ENCODE measurements around the gene STARD13.

The STARD13 gene

DNA sequence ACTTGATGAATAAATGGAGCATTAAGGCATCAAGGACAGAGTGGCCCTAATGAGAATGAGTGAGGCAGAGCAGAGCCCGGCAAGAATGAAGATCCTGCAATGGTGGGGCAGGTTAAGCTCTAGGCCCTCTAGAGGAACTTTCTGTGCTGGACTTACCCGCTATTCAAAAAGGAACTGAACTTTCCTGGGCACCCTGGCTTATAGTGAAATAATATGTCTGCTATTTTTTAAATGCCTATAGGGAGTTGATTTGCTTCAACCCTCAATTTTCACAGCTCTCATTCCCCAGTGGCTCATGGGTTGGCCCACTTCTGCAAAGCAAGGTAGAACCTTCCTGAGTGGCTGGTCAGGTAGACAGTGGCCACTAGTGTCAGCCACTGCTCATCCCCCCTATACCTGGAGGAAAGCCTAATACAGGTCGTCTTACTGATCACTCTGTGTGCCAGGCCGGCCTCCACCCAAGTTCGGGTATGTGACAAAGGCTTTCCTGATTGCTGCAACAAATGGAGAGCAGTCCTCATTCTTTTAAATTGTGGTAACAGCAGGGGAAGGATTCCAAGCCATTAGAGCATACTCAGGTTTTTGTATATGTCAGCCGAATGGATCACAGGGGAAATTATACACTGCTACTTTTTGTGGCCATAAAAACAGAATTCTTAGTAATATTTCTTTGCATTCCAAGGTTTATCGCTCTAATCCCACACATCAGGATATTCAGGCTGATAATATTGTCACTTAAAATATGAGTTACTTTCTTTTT, 166.4 kb downstream of the STARD13 start:
- Histone ChIP-seq H3K4me1 (ENCODE audit: control insufficient read depth in 1 of 2, insufficient read depth in 2 of 2, low read length in 2 of 2) (peaks cover 2 to 32% of the 10 kb centered on the region in 2 donors), H3K36me3 (ENCODE audit: control insufficient read depth in 1 of 2, insufficient read depth in 2 of 2, low read length in 2 of 2) (peaks cover 34 to 40% of the 10 kb centered on the region in 2 donors), H3K27ac (ENCODE audit: low read length) (no peak overlapping the region), H3K4me3 (ENCODE audit: low read depth in 1 of 2, low read length in 2 of 2) (no peak overlapping the region), H3K27me3 (ENCODE audit: low read depth, low read length) (no peaks in the 10 kb centered on the region), H3K9me3 (ENCODE audit: control insufficient read depth in 1 of 2, low read length in 2 of 2) (no peaks in the 10 kb centered on the region)

DNA sequence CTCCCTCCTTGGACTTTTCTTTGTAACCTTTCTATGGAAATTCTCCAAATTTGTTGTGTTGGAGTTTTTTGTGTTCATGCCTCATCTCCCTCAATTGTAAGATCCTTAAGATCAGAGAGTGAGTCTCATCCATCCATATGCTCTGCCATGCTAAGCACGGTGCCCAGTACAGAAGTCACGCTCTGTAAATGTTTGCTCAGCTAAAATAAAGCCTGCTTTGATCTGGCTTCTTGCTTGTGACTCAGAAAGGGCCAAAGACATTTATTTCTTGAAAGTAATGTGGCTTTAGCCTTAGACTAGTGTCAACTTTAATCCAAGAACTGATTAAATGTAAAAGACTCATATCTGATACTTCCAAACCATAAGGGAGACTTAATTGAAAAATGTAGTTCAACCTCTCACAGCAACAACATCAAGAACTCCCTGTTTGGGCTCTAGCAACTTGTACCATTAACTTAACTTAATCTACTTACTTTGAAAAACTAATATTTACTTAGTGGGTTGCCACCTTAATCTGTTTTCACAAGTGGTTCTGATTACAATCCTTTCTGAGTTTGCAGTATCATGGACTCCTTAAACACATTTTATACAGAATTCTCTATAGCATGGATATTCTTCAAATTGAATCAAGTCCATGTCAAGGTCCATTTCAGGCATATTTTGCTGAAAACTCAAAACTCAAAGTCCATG, 169.1 kb downstream of the STARD13 start:
- no peaks in the 10 kb centered on the region for H3K9me3 ChIP-seq (ENCODE audit: control insufficient read depth in 1 of 2, low read length in 2 of 2)
- no peaks in the 10 kb centered on the region for H3K27me3 ChIP-seq (ENCODE audit: low read depth, low read length)
- no peak overlapping the region for H3K4me3 ChIP-seq (ENCODE audit: low read depth in 1 of 2, low read length in 2 of 2)
- H3K27ac ChIP-seq (ENCODE audit: low read length) = no peak overlapping the region
- peaks cover 10 to 43% of the 10 kb centered on the region in 2 donors for H3K4me1 ChIP-seq (ENCODE audit: control insufficient read depth in 1 of 2, insufficient read depth in 2 of 2, low read length in 2 of 2)
- H3K36me3 ChIP-seq (ENCODE audit: control insufficient read depth in 1 of 2, insufficient read depth in 2 of 2, low read length in 2 of 2) = peaks cover 41 to 57% of the 10 kb centered on the region in 2 donors

DNA sequence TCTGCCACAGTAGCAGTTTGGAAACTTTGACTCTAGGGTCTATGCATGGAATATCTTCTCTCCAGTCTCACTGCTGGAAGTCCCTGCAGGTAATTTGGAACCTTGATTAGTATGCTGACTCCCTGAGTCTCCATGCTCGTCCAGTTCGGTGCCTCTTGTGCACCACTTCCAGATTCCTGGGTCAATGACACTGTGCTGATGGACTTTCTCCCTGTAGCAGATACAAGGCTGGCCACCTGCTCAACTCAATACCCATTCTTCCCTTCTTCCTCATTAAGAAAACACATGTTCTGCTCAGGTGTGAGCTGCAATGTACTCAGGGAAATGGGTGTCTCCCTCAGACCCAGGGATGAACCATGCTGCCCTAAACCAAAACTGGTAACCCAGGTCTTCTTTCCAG, 170.3 kb downstream of the STARD13 start:
- Histone ChIP-seq H3K36me3 (ENCODE audit: control insufficient read depth in 1 of 2, insufficient read depth in 2 of 2, low read length in 2 of 2) (peaks cover 48 to 57% of the 10 kb centered on the region in 2 donors), H3K27me3 (ENCODE audit: low read depth, low read length) (no peaks in the 10 kb centered on the region), H3K4me3 (ENCODE audit: low read depth in 1 of 2, low read length in 2 of 2) (no peak overlapping the region), H3K27ac (ENCODE audit: low read length) (no peak overlapping the region), H3K4me1 (ENCODE audit: control insufficient read depth in 1 of 2, insufficient read depth in 2 of 2, low read length in 2 of 2) (peaks cover 13 to 54% of the 10 kb centered on the region in 2 donors), H3K9me3 (ENCODE audit: control insufficient read depth in 1 of 2, low read length in 2 of 2) (no peaks in the 10 kb centered on the region)

DNA sequence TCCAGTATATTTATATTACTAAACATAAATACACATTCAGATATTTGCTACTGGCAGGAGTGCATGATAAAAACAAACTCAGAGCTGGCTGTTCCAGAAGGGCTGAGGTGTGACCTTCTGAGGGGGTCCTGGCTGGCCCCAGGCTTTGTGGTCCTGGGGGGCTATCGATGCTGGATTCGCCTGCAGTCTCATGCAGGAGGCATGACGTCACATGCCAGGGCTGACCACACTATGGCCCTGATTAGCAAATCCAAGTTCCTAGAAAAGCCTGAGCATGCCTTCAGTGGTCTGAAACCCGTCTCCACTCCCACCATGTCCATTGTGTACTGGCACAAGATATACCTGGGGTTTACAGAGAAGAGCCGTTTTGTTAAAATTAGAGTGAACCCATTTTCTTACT, 171.4 kb downstream of the STARD13 start:
- no peaks in the 10 kb centered on the region for H3K9me3 ChIP-seq (ENCODE audit: control insufficient read depth in 1 of 2, low read length in 2 of 2)
- no peaks in the 10 kb centered on the region for H3K27me3 ChIP-seq (ENCODE audit: low read depth, low read length)
- no peak overlapping the region for H3K27ac ChIP-seq (ENCODE audit: low read length)
- peaks cover 14 to 59% of the 10 kb centered on the region in 2 donors for H3K4me1 ChIP-seq (ENCODE audit: control insufficient read depth in 1 of 2, insufficient read depth in 2 of 2, low read length in 2 of 2)
- no peak overlapping the region for H3K4me3 ChIP-seq (ENCODE audit: low read depth in 1 of 2, low read length in 2 of 2)
- peaks cover 42 to 57% of the 10 kb centered on the region in 2 donors for H3K36me3 ChIP-seq (ENCODE audit: control insufficient read depth in 1 of 2, insufficient read depth in 2 of 2, low read length in 2 of 2)

DNA sequence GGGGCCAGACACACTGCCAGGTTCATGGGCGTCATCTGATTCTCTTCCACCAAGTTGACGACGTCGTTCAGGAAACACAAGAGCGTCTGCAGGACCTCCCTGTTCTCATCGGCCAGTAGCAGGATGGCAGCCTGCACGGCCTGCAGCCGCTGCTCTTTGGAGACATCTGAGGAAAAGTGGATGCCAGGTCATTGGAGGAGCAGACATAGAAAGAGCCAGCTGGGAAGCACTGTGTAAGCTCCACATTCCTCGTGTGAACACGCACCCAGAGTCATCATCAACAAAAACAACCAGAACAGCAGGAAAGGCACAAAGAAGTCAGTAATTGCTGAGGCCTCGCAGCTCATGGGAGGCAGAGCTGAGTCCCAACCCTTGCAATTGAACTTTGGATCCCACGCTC, 172.8 kb downstream of the STARD13 start:
- Histone ChIP-seq H3K4me1 (ENCODE audit: control insufficient read depth in 1 of 2, insufficient read depth in 2 of 2, low read length in 2 of 2) (peaks cover 23 to 73% of the 10 kb centered on the region in 2 donors), H3K36me3 (ENCODE audit: control insufficient read depth in 1 of 2, insufficient read depth in 2 of 2, low read length in 2 of 2) (peaks cover 44 to 52% of the 10 kb centered on the region in 2 donors), H3K27ac (ENCODE audit: low read length) (no peak overlapping the region), H3K9me3 (ENCODE audit: control insufficient read depth in 1 of 2, low read length in 2 of 2) (no peaks in the 10 kb centered on the region), H3K27me3 (ENCODE audit: low read depth, low read length) (no peaks in the 10 kb centered on the region), H3K4me3 (ENCODE audit: low read depth in 1 of 2, low read length in 2 of 2) (no peak overlapping the region)

DNA sequence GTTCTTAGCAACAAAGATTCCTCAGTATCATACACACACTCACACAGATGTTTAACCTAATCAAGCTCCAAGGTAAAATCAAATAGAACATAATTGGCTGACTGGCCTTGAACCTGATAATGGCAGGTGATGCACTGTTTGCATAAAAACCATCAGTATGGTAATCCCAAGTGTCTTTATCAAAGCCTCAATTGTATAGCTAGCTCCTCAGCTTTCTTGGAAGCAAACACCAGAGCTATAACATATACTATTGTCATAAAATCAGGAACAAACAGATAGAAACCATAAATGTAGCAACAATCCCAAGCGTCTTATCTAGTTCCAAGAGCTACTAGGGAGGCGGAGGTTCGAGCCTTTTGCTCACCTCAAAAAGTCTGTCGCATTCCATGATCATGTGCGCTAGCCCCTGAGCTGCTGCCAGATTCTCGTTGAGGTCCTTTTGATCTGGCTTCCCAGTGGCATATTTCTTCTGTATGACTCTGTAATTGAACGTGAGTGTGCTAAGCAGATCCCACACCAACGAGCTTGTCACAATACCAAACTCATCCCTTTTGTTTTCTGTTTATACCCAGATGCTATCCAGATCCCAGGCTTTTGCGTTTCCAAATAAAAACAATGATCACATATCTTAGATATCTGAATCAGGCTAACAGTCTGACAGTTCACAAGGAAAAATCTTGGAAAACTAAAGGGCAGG, 174.0 kb downstream of the STARD13 start:
- Histone ChIP-seq H3K27me3 (ENCODE audit: low read depth, low read length) (no peaks in the 10 kb centered on the region), H3K4me3 (ENCODE audit: low read depth in 1 of 2, low read length in 2 of 2) (no peak overlapping the region), H3K4me1 (ENCODE audit: control insufficient read depth in 1 of 2, insufficient read depth in 2 of 2, low read length in 2 of 2) (peaks cover 23 to 82% of the 10 kb centered on the region in 2 donors), H3K27ac (ENCODE audit: low read length) (peak overlapping the region; percentile 11), H3K36me3 (ENCODE audit: control insufficient read depth in 1 of 2, insufficient read depth in 2 of 2, low read length in 2 of 2) (peaks cover 52 to 55% of the 10 kb centered on the region in 2 donors), H3K9me3 (ENCODE audit: control insufficient read depth in 1 of 2, low read length in 2 of 2) (no peaks in the 10 kb centered on the region)

DNA sequence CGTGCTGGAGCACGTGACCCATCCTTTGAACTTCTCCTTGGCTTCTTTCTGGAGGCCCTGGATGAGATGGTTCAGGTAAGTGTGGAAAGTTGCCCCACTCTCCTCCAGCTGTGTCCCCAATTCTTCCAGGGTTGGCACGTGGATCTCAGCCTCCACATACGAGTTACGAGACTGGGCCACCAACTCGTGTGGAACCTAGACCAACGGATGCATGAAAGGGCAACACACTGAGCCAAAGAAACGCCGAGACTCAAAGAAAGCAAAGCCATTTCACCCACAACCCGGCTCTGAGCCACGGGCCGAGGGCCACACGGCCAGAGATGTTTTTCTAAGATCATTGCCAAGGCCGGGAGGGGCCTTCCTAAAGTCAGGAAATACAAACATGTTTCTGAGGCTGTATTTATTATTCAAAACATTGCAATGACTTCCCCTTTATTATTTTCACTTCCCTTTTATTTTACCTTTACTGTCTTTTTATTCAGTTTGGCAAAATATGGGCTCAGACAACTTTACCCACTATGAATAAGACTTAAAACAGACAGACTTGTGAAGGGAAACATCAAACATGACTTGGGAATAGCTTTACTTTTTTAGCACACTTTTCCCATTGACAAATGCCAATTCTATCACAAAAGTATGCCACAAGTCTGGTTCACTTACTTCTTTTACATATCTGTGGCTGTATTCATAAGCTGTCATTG, 174.7 kb downstream of the STARD13 start:
- peak overlapping the region; percentile 11 for H3K27ac ChIP-seq (ENCODE audit: low read length)
- H3K9me3 ChIP-seq (ENCODE audit: control insufficient read depth in 1 of 2, low read length in 2 of 2) = no peaks in the 10 kb centered on the region
- H3K4me3 ChIP-seq (ENCODE audit: low read depth in 1 of 2, low read length in 2 of 2) = no peak overlapping the region
- H3K27me3 ChIP-seq (ENCODE audit: low read depth, low read length) = no peaks in the 10 kb centered on the region
- H3K36me3 ChIP-seq (ENCODE audit: control insufficient read depth in 1 of 2, insufficient read depth in 2 of 2, low read length in 2 of 2) = peaks cover 48 to 52% of the 10 kb centered on the region in 2 donors
- H3K4me1 ChIP-seq (ENCODE audit: control insufficient read depth in 1 of 2, insufficient read depth in 2 of 2, low read length in 2 of 2) = peaks cover 23 to 88% of the 10 kb centered on the region in 2 donors

DNA sequence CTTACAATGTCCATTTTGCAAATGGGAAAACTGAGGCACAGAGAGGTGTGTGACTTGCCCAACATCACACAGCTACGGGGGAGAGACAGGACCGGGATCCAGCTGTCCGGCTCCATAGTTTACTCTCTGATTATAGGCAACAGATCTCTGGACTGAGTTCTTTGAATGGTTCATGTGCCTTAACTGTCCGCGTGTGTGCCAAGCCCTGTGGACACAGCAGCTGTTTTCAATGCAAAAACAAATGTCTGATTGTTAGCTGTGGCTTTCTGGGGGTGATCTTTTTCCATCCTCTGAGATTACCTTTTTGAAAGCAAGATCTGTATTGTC, 175.2 kb downstream of the STARD13 start:
- peaks cover 23 to 88% of the 10 kb centered on the region in 2 donors for H3K4me1 ChIP-seq (ENCODE audit: control insufficient read depth in 1 of 2, insufficient read depth in 2 of 2, low read length in 2 of 2)
- no peaks in the 10 kb centered on the region for H3K9me3 ChIP-seq (ENCODE audit: control insufficient read depth in 1 of 2, low read length in 2 of 2)
- peaks cover 44 to 53% of the 10 kb centered on the region in 2 donors for H3K36me3 ChIP-seq (ENCODE audit: control insufficient read depth in 1 of 2, insufficient read depth in 2 of 2, low read length in 2 of 2)
- no peaks in the 10 kb centered on the region for H3K27me3 ChIP-seq (ENCODE audit: low read depth, low read length)
- H3K27ac ChIP-seq (ENCODE audit: low read length) = peak overlapping the region; percentile 11
- no peak overlapping the region for H3K4me3 ChIP-seq (ENCODE audit: low read depth in 1 of 2, low read length in 2 of 2)

DNA sequence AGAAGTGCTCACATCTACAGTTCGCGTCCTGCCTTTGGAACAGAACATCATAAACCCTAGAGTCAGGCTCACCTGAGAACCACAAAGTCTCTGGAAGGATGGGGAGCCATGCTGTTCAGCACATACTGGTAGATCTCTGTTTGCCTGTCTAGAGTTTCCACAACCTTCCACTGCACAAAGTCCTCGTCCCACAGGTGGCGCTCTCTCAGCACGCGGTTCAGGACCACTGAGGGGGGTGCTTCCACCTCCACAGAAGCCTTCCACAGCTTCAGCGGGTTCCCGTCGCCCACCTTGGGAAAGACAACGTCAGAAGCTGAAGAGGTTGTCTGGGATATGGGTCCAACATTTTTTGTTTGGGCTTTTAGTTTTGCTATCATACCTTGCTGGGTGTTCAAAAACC, 175.8 kb downstream of the STARD13 start:
- Histone ChIP-seq H3K4me1 (ENCODE audit: control insufficient read depth in 1 of 2, insufficient read depth in 2 of 2, low read length in 2 of 2) (peaks cover 23 to 83% of the 10 kb centered on the region in 2 donors), H3K27ac (ENCODE audit: low read length) (peak overlapping the region; percentile 13), H3K36me3 (ENCODE audit: control insufficient read depth in 1 of 2, insufficient read depth in 2 of 2, low read length in 2 of 2) (peaks cover 42 to 49% of the 10 kb centered on the region in 2 donors), H3K9me3 (ENCODE audit: control insufficient read depth in 1 of 2, low read length in 2 of 2) (no peaks in the 10 kb centered on the region), H3K4me3 (ENCODE audit: low read depth in 1 of 2, low read length in 2 of 2) (no peak overlapping the region), H3K27me3 (ENCODE audit: low read depth, low read length) (no peaks in the 10 kb centered on the region)

DNA sequence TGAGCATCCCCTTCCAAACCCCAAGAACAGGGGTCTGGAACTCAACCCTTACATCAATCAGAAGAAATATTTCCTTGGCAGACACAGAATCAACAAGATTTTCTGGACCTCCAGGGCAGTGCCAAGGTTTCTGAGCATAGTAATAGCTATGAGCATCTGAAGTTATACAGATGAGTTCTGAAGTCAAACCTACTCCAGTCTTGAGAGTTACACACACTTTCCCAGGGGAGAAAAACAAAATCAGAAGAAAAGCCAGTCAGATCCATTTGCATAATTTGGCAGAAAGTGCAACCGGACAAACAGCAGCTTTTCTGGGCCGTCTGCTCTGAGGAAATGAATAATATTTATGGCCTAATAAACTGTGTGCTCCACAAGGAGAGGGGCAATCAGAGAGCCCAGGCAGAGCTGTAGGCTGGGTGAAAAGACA, 176.3 kb downstream of the STARD13 start:
- H3K27me3 ChIP-seq (ENCODE audit: low read depth, low read length) = no peaks in the 10 kb centered on the region
- H3K9me3 ChIP-seq (ENCODE audit: control insufficient read depth in 1 of 2, low read length in 2 of 2) = no peaks in the 10 kb centered on the region
- peaks cover 23 to 80% of the 10 kb centered on the region in 2 donors for H3K4me1 ChIP-seq (ENCODE audit: control insufficient read depth in 1 of 2, insufficient read depth in 2 of 2, low read length in 2 of 2)
- H3K36me3 ChIP-seq (ENCODE audit: control insufficient read depth in 1 of 2, insufficient read depth in 2 of 2, low read length in 2 of 2) = peaks cover 42 to 49% of the 10 kb centered on the region in 2 donors
- peak overlapping the region; percentile 13 for H3K27ac ChIP-seq (ENCODE audit: low read length)
- no peak overlapping the region for H3K4me3 ChIP-seq (ENCODE audit: low read depth in 1 of 2, low read length in 2 of 2)

DNA sequence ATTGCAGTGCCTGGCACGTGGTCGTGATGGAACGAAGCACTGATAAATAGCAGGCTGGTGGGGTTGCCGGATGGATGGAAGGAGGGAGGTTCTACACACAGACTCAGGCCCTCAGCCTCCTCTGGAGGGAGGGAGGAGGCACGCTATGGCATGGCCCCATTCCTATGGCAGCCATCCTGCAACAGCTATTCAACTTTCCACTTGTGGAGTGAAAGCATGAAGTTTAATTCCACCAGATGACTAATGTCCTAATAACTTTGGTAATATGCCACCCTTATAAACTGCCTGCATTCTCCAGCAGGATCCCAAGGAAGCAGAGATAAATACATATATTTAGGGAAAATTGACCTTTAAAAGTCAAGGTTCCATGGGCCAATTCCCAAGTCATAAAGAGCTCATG, 176.9 kb downstream of the STARD13 start:
- Histone ChIP-seq H3K9me3 (ENCODE audit: control insufficient read depth in 1 of 2, low read length in 2 of 2) (no peaks in the 10 kb centered on the region), H3K36me3 (ENCODE audit: control insufficient read depth in 1 of 2, insufficient read depth in 2 of 2, low read length in 2 of 2) (peaks cover 40 to 49% of the 10 kb centered on the region in 2 donors), H3K27me3 (ENCODE audit: low read depth, low read length) (no peaks in the 10 kb centered on the region), H3K4me1 (ENCODE audit: control insufficient read depth in 1 of 2, insufficient read depth in 2 of 2, low read length in 2 of 2) (peaks cover 23 to 73% of the 10 kb centered on the region in 2 donors), H3K4me3 (ENCODE audit: low read depth in 1 of 2, low read length in 2 of 2) (no peak overlapping the region), H3K27ac (ENCODE audit: low read length) (no peak overlapping the region)

Measured in muscle layer of duodenum (tissue), 2 donors.